ENCODE measurements around the gene BTBD19. TPM values are rescaled to one million over a fixed set of nuclear protein-coding genes. Genes with fewer than 3 reads are reported as not detected.

Gene BTBD19
- total and polyA plus RNA-seq, 2 of the 8 experiments (the other 6 are each of a cell fraction or from before 2014, with no cell fraction given) = 1.1 TPM

DNA sequence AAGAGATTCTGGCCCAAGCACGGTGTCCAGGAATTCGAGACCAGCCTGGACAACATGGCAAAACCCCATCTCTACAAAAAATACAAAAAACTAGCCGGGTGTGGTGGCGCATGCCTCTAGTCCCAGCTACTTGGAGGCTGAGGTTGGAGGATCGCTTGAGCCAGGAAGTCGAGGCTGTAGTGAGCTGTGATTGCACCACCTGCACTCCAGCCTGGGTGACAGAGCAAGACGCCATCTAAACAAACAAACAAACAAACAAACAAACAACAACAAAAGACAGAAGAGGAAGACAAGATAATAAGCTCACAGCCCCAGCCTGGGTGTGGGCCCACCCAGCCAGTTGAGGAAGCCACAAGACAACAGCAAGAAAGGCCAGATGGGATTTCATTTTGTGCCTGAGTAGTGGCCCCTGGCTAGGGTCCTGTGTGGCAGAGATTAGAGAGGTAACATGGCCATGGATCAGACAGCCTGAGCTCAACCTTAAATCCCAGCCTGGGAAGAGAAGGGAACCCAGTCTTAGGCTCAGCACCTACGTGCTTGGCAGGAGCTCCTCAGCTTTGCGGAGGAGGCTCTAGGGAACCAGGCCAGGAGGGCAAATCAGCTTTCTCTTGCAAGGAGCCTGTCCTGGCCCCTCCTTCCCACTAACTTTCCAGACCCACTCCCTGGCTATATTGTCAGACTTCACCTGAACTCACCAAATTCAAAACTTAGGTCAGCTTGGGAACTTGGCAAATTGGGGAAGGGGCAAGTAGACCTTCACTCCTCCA lies 15.4 kb upstream of the BTBD19 start (continued):
- TF ChIP-seq, protein P1, sequence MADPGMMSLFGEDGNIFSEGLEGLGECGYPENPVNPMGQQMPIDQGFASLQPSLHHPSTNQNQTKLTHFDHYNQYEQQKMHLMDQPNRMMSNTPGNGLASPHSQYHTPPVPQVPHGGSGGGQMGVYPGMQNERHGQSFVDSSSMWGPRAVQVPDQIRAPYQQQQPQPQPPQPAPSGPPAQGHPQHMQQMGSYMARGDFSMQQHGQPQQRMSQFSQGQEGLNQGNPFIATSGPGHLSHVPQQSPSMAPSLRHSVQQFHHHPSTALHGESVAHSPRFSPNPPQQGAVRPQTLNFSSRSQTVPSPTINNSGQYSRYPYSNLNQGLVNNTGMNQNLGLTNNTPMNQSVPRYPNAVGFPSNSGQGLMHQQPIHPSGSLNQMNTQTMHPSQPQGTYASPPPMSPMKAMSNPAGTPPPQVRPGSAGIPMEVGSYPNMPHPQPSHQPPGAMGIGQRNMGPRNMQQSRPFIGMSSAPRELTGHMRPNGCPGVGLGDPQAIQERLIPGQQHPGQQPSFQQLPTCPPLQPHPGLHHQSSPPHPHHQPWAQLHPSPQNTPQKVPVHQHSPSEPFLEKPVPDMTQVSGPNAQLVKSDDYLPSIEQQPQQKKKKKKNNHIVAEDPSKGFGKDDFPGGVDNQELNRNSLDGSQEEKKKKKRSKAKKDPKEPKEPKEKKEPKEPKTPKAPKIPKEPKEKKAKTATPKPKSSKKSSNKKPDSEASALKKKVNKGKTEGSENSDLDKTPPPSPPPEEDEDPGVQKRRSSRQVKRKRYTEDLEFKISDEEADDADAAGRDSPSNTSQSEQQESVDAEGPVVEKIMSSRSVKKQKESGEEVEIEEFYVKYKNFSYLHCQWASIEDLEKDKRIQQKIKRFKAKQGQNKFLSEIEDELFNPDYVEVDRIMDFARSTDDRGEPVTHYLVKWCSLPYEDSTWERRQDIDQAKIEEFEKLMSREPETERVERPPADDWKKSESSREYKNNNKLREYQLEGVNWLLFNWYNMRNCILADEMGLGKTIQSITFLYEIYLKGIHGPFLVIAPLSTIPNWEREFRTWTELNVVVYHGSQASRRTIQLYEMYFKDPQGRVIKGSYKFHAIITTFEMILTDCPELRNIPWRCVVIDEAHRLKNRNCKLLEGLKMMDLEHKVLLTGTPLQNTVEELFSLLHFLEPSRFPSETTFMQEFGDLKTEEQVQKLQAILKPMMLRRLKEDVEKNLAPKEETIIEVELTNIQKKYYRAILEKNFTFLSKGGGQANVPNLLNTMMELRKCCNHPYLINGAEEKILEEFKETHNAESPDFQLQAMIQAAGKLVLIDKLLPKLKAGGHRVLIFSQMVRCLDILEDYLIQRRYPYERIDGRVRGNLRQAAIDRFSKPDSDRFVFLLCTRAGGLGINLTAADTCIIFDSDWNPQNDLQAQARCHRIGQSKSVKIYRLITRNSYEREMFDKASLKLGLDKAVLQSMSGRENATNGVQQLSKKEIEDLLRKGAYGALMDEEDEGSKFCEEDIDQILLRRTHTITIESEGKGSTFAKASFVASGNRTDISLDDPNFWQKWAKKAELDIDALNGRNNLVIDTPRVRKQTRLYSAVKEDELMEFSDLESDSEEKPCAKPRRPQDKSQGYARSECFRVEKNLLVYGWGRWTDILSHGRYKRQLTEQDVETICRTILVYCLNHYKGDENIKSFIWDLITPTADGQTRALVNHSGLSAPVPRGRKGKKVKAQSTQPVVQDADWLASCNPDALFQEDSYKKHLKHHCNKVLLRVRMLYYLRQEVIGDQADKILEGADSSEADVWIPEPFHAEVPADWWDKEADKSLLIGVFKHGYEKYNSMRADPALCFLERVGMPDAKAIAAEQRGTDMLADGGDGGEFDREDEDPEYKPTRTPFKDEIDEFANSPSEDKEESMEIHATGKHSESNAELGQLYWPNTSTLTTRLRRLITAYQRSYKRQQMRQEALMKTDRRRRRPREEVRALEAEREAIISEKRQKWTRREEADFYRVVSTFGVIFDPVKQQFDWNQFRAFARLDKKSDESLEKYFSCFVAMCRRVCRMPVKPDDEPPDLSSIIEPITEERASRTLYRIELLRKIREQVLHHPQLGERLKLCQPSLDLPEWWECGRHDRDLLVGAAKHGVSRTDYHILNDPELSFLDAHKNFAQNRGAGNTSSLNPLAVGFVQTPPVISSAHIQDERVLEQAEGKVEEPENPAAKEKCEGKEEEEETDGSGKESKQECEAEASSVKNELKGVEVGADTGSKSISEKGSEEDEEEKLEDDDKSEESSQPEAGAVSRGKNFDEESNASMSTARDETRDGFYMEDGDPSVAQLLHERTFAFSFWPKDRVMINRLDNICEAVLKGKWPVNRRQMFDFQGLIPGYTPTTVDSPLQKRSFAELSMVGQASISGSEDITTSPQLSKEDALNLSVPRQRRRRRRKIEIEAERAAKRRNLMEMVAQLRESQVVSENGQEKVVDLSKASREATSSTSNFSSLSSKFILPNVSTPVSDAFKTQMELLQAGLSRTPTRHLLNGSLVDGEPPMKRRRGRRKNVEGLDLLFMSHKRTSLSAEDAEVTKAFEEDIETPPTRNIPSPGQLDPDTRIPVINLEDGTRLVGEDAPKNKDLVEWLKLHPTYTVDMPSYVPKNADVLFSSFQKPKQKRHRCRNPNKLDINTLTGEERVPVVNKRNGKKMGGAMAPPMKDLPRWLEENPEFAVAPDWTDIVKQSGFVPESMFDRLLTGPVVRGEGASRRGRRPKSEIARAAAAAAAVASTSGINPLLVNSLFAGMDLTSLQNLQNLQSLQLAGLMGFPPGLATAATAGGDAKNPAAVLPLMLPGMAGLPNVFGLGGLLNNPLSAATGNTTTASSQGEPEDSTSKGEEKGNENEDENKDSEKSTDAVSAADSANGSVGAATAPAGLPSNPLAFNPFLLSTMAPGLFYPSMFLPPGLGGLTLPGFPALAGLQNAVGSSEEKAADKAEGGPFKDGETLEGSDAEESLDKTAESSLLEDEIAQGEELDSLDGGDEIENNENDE (IDR thresholded peaks at IDR 0.05; ENCODE audit: insufficient replicate concordance, low read length) = no peak
- TF ChIP-seq BACH1 (IDR thresholded peaks at IDR 0.05; ENCODE audit: low read length) (no peak), TEAD4 (IDR thresholded peaks at IDR 0.05; ENCODE audit: low read depth, low read length) (no peak), NRF1 (IDR thresholded peaks at IDR 0.05; ENCODE audit: low read depth, low read length) (no peak), TCF12 (IDR thresholded peaks at IDR 0.05; ENCODE audit: low read depth, low read length) (no peak), PHF8 (conservative IDR thresholded peaks at IDR 0.05; ENCODE audit: low read depth, low read length) (no peak), EGR1 (IDR thresholded peaks at IDR 0.05; ENCODE audit: borderline replicate concordance, low read depth, low read length) (no peak), SIRT6 (IDR thresholded peaks at IDR 0.05; ENCODE audit: low read length) (no peak), BCL11A (IDR thresholded peaks at IDR 0.05; ENCODE audit: low read depth in 2 of 2, low read length in 2 of 2) (no peak), CEBPB (IDR thresholded peaks at IDR 0.05; ENCODE audit: low read depth, low read length) (no peak)

All from H1 (cell line).